ENCODE measurements around the gene C1QTNF7. TPM values are rescaled to one million over a fixed set of nuclear protein-coding genes. Genes with fewer than 3 reads are reported as not detected.

The C1QTNF7 gene, protein sequence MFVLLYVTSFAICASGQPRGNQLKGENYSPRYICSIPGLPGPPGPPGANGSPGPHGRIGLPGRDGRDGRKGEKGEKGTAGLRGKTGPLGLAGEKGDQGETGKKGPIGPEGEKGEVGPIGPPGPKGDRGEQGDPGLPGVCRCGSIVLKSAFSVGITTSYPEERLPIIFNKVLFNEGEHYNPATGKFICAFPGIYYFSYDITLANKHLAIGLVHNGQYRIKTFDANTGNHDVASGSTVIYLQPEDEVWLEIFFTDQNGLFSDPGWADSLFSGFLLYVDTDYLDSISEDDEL
- total RNA-seq (1 to 10 TPM in 1 of 4 donors, under 1 TPM in 3; 0.29 to 2.3 (median 0.53) TPM), polyA plus RNA-seq (under 1 TPM; 0.20 to 0.59 (median 0.35) TPM)
- long read RNA-seq, donor 1 = 0 reads
- long read RNA-seq, donor 2 = 0 reads

DNA sequence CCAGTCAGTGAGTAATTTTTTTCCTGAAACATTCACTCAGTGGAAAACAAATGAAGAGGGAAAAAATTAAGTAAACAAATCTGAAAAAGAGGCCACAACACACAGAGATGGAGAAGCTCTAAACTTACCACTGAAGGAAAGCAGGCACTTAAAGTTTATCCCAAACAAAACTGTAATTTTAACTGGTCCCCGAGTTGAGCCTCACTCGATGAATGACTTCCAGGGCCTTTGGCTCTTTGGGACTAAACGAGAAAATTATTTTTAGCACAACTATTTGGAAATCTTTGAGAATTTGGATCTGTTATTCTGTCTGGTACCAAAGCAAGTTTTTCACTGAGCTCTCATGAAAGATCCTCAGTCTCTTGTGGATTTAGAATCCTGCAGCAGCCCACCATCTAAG lies at the start of gene C1QTNF7:
TSS of gene C1QTNF7 (plus strand) at position 333 of the 400 bp plus-strand sequence. CDS start 7,711 bp downstream, outside the sequence.
- WGBS, 3 donors = 14 to 41% (median 18%) methylated on average over 3 of the region's 3 CpGs
- intact Hi-C loops (cut with DNase I) = no loop called here

DNA sequence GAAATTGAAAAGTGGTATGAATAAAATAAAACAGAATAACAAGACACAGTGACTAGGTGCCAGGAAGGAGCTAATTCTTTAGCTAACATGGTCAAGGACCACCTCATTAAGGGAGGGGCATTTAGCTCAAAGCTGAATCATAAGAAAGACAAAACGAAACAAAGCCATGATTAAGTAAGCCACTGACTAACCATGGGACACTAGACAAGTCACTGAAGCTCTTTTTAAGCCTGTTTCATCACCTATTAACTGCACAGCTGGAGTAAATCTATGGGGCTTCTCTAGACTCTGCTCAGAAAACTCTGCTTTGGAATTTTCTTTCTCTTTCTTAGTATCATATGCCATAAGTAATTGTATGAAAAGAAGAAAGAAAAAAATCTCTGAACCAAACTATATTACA lies 49.8 kb upstream of the C1QTNF7 start:
- Histone ChIP-seq H3K4me3 (no peak overlapping the region), H3K9me3 (no peaks in the 10 kb centered on the region), H3K36me3 (ENCODE audit: insufficient read depth in 1 of 2, low read depth in 1 of 2) (no peaks in the 10 kb centered on the region), H3K27me3 (ENCODE audit: insufficient read depth in 3 of 3, low read length in 2 of 3) (peaks cover 0 to 5% (median 0%) of the 10 kb centered on the region in 3 donors), H3K4me1 (no peaks in the 10 kb centered on the region), H3K27ac (no peak overlapping the region)
- DNase-seq = no peak
- TF ChIP-seq, protein P1, sequence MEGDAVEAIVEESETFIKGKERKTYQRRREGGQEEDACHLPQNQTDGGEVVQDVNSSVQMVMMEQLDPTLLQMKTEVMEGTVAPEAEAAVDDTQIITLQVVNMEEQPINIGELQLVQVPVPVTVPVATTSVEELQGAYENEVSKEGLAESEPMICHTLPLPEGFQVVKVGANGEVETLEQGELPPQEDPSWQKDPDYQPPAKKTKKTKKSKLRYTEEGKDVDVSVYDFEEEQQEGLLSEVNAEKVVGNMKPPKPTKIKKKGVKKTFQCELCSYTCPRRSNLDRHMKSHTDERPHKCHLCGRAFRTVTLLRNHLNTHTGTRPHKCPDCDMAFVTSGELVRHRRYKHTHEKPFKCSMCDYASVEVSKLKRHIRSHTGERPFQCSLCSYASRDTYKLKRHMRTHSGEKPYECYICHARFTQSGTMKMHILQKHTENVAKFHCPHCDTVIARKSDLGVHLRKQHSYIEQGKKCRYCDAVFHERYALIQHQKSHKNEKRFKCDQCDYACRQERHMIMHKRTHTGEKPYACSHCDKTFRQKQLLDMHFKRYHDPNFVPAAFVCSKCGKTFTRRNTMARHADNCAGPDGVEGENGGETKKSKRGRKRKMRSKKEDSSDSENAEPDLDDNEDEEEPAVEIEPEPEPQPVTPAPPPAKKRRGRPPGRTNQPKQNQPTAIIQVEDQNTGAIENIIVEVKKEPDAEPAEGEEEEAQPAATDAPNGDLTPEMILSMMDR (IDR thresholded peaks at IDR 0.05) = no peak
- 3 to 21% (median 17%) methylated on average over 1 of the region's 1 CpG for WGBS, 3 donors
- peak in 1 of 4 donors; percentile 37 for ATAC-seq
- intact Hi-C loops (cut with DNase I) = no loop called here

More for the DNA sequence above, at the start of gene C1QTNF7:
- no peaks in the 10 kb centered on the region for H3K9me3 ChIP-seq
- H3K27ac ChIP-seq = no peak within 1 kb of the TSS
- no peaks in the 10 kb centered on the region for H3K36me3 ChIP-seq (ENCODE audit: insufficient read depth in 1 of 2, low read depth in 1 of 2)
- no peaks in the 10 kb centered on the region for H3K4me1 ChIP-seq
- TF ChIP-seq, protein P1 (IDR thresholded peaks at IDR 0.05) = no peak
- H3K4me3 ChIP-seq = no peak within 1 kb of the TSS
- ATAC-seq = no peak
- DNase-seq = no peak
- no peaks in the 10 kb centered on the region for H3K27me3 ChIP-seq (ENCODE audit: insufficient read depth in 3 of 3, low read length in 2 of 3)

DNA sequence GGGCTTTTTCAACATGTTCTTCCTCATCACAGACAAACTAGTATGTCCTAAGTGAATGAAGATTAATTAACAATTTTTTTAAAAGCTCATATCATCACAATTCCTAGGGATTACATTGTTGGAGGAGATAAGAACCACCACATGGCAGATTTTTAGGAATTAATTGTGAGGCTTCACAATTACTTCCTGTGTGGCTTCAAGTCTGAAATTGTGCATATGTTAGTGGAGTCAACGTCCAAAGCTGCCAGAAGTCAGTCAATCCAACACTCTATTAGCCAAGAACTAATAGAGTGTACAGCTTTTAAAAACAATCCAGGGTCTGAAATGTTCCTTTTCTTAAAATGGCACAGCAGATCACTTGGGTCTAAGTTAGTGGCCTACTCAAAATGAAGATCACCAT lies 49.3 kb upstream of the C1QTNF7 start:
- Histone ChIP-seq H3K4me1 (no peaks in the 10 kb centered on the region), H3K9me3 (no peaks in the 10 kb centered on the region), H3K36me3 (ENCODE audit: insufficient read depth in 1 of 2, low read depth in 1 of 2) (no peaks in the 10 kb centered on the region), H3K27ac (no peak overlapping the region), H3K27me3 (ENCODE audit: insufficient read depth in 3 of 3, low read length in 2 of 3) (peaks cover 0 to 5% (median 0%) of the 10 kb centered on the region in 3 donors), H3K4me3 (no peak overlapping the region)
- intact Hi-C loops (cut with DNase I) = no loop called here
- ATAC-seq (no peak), DNase-seq (no peak)
- TF ChIP-seq, protein P1 (IDR thresholded peaks at IDR 0.05) = no peak
- WGBS, 3 donors = 6 to 19% (median 8%) methylated on average over 1 of the region's 1 CpG

DNA sequence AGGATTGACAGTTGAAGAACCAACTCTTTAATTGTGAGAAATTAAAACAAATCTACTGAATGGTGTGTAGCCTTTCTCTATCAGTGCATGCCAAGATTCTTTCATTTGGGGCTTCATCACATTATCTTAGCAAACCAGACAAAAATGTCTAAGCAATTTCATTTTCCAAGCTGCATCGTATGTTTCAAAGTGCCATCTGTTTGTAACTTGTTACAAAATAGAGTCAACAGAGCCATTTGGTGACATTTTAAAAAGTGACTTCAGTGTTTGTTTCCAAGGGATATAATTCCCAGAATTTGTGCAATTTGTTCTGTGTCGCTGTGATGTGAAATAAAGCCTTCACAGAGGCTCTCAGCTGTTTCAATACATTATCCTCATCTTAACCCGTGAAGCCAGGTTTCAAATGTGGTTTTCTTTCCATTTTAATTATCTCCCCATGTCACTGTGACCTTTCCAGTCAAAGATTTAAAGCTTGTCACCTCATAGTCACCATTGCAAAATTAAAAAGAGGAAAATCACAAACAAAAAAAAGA lies 46.0 kb upstream of the C1QTNF7 start:
- peaks cover 0 to 7% (median 4%) of the 10 kb centered on the region in 3 donors for H3K27me3 ChIP-seq (ENCODE audit: insufficient read depth in 3 of 3, low read length in 2 of 3)
- no peak overlapping the region for H3K4me3 ChIP-seq
- TF ChIP-seq, protein P1 (IDR thresholded peaks at IDR 0.05) = no peak
- H3K27ac ChIP-seq = no peak overlapping the region
- H3K9me3 ChIP-seq = no peaks in the 10 kb centered on the region
- no peak for ATAC-seq
- H3K36me3 ChIP-seq (ENCODE audit: insufficient read depth in 1 of 2, low read depth in 1 of 2) = no peaks in the 10 kb centered on the region
- intact Hi-C loops (cut with DNase I) = no loop called here
- H3K4me1 ChIP-seq = no peaks in the 10 kb centered on the region
- 22 to 44% (median 29%) methylated on average over 3 of the region's 3 CpGs for WGBS, 3 donors
- no peak for DNase-seq
